LoVo (cell line): ENCODE data around the gene PELI2.

Source experiments
- DNase-seq: peaks from one replicate; pipeline ENCODE4 v3.0.0-alpha.2; 2016; ENCODE audit warnings: low spot score

Gene PELI2

GRCh38 chr14:56247495-56248200 lies 129.4 kb downstream of the PELI2 start:
- DNase-seq = no peak

- no peak for DNase-seq
Observed at GRCh38 chr14:56248442-56248841, 130.2 kb downstream of the PELI2 start.

GRCh38 chr14:56261046-56261445 lies 142.8 kb downstream of the PELI2 start:
- no peak for DNase-seq

GRCh38 chr14:56262530-56262929 lies 144.3 kb downstream of the PELI2 start:
- no peak for DNase-seq

- no peak for DNase-seq
Observed at GRCh38 chr14:56268039-56268438, 149.8 kb downstream of the PELI2 start.

- DNase-seq = no peak
Observed at GRCh38 chr14:56268673-56269072, 150.5 kb downstream of the PELI2 start.

GRCh38 chr14:56270921-56271320 lies 152.7 kb downstream of the PELI2 start:
- DNase-seq = no peak

- no peak for DNase-seq
Observed at GRCh38 chr14:56271970-56272369, 153.8 kb downstream of the PELI2 start.

GRCh38 chr14:56273155-56273554 lies 154.9 kb downstream of the PELI2 start:
- no peak for DNase-seq

- DNase-seq = no peak
Observed at GRCh38 chr14:56273951-56274350, 155.7 kb downstream of the PELI2 start.

GRCh38 chr14:56274556-56274955 lies 156.3 kb downstream of the PELI2 start:
- DNase-seq = no peak

GRCh38 chr14:56276108-56276507 lies 157.9 kb downstream of the PELI2 start:
- DNase-seq = no peak

GRCh38 chr14:56278383-56278782 lies 160.2 kb downstream of the PELI2 start:
- no peak for DNase-seq

- DNase-seq = no peak
Observed at GRCh38 chr14:56280843-56281242, 162.6 kb downstream of the PELI2 start.

- no peak for DNase-seq
Observed at GRCh38 chr14:56282179-56282578, 164.0 kb downstream of the PELI2 start.

- DNase-seq = no peak
Observed at GRCh38 chr14:56284641-56285040, 166.4 kb downstream of the PELI2 start.

- DNase-seq = no peak
Observed at GRCh38 chr14:56289155-56289554, 170.9 kb downstream of the PELI2 start.

- no peak for DNase-seq
Observed at GRCh38 chr14:56290195-56290594, 172.0 kb downstream of the PELI2 start.

- no peak for DNase-seq
Observed at GRCh38 chr14:56292970-56293369, 174.8 kb downstream of the PELI2 start.

- no peak for DNase-seq
Observed at GRCh38 chr14:56293506-56293905, 175.3 kb downstream of the PELI2 start.

- DNase-seq = no peak
Observed at GRCh38 chr14:56294128-56294527, 175.9 kb downstream of the PELI2 start.

- no peak for DNase-seq
Observed at GRCh38 chr14:56295743-56296142, 177.5 kb downstream of the PELI2 start.

GRCh38 chr14:56297449-56297848 lies 179.2 kb downstream of the PELI2 start:
- DNase-seq = no peak

- DNase-seq = no peak
Observed at GRCh38 chr14:56299306-56299984, 181.2 kb downstream of the PELI2 start.
